HepG2 (cell line): ENCODE results near the gene SMYD5. TPM values are rescaled to one million over a fixed set of nuclear protein-coding genes. Genes with fewer than 3 reads are reported as not detected.

Source experiments
- AFF4 ChIP-seq: sonication (generic); formaldehyde crosslinking; IDR thresholded peaks from 2 replicates; pipeline ENCODE4 v1.4.0; 2020; ENCODE audit warnings: missing genetic modification reagents
- FOXA3 ChIP-seq: IDR thresholded peaks from 2 replicates; pipeline ENCODE4 v1.6.1; 2016; ENCODE audit warnings: missing genetic modification reagents, missing compliant biosample characterization
- NPAS2 ChIP-seq: sonication (generic); formaldehyde crosslinking; IDR thresholded peaks from 2 replicates; pipeline ENCODE4 v1.8.0; 2022; ENCODE audit warnings: mild to moderate bottlenecking, missing genetic modification reagents, borderline replicate concordance
- ZMYM4 ChIP-seq: sonication (generic); formaldehyde crosslinking; IDR thresholded peaks from 2 replicates; pipeline ENCODE4 v1.8.1; 2023; ENCODE audit warnings: mild to moderate bottlenecking, missing genetic modification reagents
- ZNF18 ChIP-seq: sonication (generic); formaldehyde crosslinking; IDR thresholded peaks from 2 replicates; pipeline ENCODE4 v1.8.0; 2022; ENCODE audit warnings: mild to moderate bottlenecking, missing genetic modification reagents; ENCODE audit not compliant: insufficient replicate concordance
- ZNF224 ChIP-seq: sonication (generic); formaldehyde crosslinking; IDR thresholded peaks from 2 replicates; pipeline ENCODE4 v1.5.0; 2020; ENCODE audit warnings: mild to moderate bottlenecking, missing genetic modification reagents
- ZNF441 ChIP-seq: sonication (generic); formaldehyde crosslinking; IDR thresholded peaks from 2 replicates; pipeline ENCODE4 v1.7.0; 2021; ENCODE audit warnings: missing genetic modification reagents, borderline replicate concordance
- ZNF546 ChIP-seq: sonication (generic); formaldehyde crosslinking; conservative IDR thresholded peaks from 2 replicates; pipeline ENCODE4 v1.8.1; 2023; ENCODE audit warnings: mild to moderate bottlenecking, missing genetic modification reagents
- ZSCAN21 ChIP-seq: sonication (generic); formaldehyde crosslinking; IDR thresholded peaks from 2 replicates; pipeline ENCODE4 v1.8.0; 2022; ENCODE audit warnings: mild to moderate bottlenecking, missing genetic modification reagents, moderate library complexity, borderline replicate concordance
- polyA plus RNA-seq, 8 experiments: library from polyadenylated mRNA; depleted of rRNA in 3 of 8; stranded (reverse) in 7 of 8; unstranded in 1 of 8; fragments of >200 nt; fragmentation: Illumina TruSeq in 4 of 8; extraction: Trizol in 4 of 8; gene quantifications; 2 replicates each; pipeline versions ENCODE4 v1.2.1 to v1.2.3, GENCODE V29; 2011 to 2016; ENCODE audit warnings: low read depth in 4 of 8, missing spikeins in 1 of 8, mixed read lengths in 1 of 8; ENCODE audit not compliant: insufficient read depth in 1 of 8
- total RNA-seq, 5 experiments: library from RNA; depleted of rRNA; stranded (reverse); fragments of >200 nt; fragmentation: Illumina TruSeq; extraction: Trizol; gene quantifications; 2 replicates each; pipeline ENCODE4 v1.2.3, GENCODE V29; 2016; ENCODE audit warnings: low read depth in 1 of 5
- TF ChIP-seq, protein P1 (sequence below): sonication (generic); formaldehyde crosslinking; IDR thresholded peaks from 2 replicates; pipeline ENCODE4 v1.5.0; 2020; ENCODE audit warnings: mild to moderate bottlenecking, missing genetic modification reagents, borderline replicate concordance
- TF ChIP-seq, protein P2 (sequence below): sonication (generic); formaldehyde crosslinking; IDR thresholded peaks from 2 replicates; pipeline ENCODE4 v1.5.0; 2020; ENCODE audit warnings: missing genetic modification reagents
- TF ChIP-seq, protein P3 (sequence below): sonication (generic); formaldehyde crosslinking; IDR thresholded peaks from 2 replicates; pipeline ENCODE4 v1.4.0; 2020; ENCODE audit warnings: missing genetic modification reagents

Gene SMYD5
- total and polyA plus RNA-seq, 2 of the 13 experiments (the other 11 are each of a cell fraction or from before 2014, with no cell fraction given): 55.8 to 70.4 TPM

DNA sequence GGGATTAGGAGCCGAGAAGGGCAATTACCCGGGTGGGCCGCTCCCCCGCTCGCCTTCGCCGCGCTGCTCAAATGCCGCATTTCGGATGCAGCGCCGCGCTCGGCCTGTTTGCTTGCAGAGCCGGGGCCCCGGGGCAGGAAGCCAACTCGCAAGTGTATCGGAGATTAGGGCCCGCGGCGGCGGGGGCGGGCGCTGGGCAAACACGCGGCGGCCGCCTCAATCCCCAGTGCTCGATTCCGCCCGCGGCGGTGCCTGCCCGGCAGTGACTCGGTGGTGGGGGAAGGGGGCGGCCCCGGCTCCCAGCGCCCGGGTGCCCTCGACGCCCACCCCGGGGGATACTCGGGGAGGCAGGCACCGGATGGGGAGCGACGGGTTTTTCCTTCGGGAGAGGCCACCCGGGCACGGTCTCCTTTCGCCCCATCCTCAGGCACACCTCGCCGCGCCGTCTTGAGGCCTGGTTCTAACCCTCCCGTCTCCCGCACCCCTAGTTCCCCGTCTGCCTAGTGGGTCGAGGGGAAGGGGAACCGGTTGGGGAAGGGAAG lies 38.3 kb upstream of the SMYD5 start (continued):
- TF ChIP-seq, protein P1, sequence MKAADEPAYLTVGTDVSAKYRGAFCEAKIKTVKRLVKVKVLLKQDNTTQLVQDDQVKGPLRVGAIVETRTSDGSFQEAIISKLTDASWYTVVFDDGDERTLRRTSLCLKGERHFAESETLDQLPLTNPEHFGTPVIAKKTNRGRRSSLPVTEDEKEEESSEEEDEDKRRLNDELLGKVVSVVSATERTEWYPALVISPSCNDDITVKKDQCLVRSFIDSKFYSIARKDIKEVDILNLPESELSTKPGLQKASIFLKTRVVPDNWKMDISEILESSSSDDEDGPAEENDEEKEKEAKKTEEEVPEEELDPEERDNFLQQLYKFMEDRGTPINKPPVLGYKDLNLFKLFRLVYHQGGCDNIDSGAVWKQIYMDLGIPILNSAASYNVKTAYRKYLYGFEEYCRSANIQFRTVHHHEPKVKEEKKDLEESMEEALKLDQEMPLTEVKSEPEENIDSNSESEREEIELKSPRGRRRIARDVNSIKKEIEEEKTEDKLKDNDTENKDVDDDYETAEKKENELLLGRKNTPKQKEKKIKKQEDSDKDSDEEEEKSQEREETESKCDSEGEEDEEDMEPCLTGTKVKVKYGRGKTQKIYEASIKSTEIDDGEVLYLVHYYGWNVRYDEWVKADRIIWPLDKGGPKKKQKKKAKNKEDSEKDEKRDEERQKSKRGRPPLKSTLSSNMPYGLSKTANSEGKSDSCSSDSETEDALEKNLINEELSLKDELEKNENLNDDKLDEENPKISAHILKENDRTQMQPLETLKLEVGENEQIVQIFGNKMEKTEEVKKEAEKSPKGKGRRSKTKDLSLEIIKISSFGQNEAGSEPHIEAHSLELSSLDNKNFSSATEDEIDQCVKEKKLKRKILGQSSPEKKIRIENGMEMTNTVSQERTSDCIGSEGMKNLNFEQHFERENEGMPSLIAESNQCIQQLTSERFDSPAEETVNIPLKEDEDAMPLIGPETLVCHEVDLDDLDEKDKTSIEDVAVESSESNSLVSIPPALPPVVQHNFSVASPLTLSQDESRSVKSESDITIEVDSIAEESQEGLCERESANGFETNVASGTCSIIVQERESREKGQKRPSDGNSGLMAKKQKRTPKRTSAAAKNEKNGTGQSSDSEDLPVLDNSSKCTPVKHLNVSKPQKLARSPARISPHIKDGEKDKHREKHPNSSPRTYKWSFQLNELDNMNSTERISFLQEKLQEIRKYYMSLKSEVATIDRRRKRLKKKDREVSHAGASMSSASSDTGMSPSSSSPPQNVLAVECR: peak; percentile 50; the same call in 1 of the 2 replicates
- TF ChIP-seq ZNF441 (CRISPR knock-in tag) (peak; percentile 65; the same call in 1 of the 2 replicates), ZMYM4 (0 out of 2 replicates have a peak, but pooled peaks have one; percentile 50), AFF4 (CRISPR knock-in tag) (no peak), ZSCAN21 (CRISPR knock-in tag) (peak; percentile 26; the same call in 1 of the 2 replicates), FOXA3 (CRISPR knock-in tag) (peak; percentile 42), NPAS2 (CRISPR knock-in tag) (no peak), ZNF224 (CRISPR knock-in tag) (no peak), ZNF546 (peak; percentile 76; the same call in 1 of the 2 replicates), ZNF18 (CRISPR knock-in tag) (peak; percentile 51)
- TF ChIP-seq, protein P2, sequence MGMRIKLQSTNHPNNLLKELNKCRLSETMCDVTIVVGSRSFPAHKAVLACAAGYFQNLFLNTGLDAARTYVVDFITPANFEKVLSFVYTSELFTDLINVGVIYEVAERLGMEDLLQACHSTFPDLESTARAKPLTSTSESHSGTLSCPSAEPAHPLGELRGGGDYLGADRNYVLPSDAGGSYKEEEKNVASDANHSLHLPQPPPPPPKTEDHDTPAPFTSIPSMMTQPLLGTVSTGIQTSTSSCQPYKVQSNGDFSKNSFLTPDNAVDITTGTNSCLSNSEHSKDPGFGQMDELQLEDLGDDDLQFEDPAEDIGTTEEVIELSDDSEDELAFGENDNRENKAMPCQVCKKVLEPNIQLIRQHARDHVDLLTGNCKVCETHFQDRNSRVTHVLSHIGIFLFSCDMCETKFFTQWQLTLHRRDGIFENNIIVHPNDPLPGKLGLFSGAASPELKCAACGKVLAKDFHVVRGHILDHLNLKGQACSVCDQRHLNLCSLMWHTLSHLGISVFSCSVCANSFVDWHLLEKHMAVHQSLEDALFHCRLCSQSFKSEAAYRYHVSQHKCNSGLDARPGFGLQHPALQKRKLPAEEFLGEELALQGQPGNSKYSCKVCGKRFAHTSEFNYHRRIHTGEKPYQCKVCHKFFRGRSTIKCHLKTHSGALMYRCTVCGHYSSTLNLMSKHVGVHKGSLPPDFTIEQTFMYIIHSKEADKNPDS: no peak
- TF ChIP-seq, protein P3, sequence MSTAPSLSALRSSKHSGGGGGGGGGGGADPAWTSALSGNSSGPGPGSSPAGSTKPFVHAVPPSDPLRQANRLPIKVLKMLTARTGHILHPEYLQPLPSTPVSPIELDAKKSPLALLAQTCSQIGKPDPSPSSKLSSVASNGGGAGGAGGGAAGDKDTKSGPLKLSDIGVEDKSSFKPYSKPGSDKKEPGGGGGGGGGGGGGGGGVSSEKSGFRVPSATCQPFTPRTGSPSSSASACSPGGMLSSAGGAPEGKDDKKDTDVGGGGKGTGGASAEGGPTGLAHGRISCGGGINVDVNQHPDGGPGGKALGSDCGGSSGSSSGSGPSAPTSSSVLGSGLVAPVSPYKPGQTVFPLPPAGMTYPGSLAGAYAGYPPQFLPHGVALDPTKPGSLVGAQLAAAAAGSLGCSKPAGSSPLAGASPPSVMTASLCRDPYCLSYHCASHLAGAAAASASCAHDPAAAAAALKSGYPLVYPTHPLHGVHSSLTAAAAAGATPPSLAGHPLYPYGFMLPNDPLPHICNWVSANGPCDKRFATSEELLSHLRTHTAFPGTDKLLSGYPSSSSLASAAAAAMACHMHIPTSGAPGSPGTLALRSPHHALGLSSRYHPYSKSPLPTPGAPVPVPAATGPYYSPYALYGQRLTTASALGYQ (CRISPR knock-in tag): no peak
